Bronchial epithelial cell (primary cell): ENCODE measurements around the gene PHF19. TPM values are rescaled to one million over a fixed set of nuclear protein-coding genes. Genes with fewer than 3 reads are reported as not detected.

ENCODE experiments used
- DNase-seq: peaks from one replicate; pipeline ENCODE4 v3.0.0-alpha.2; 2010; ENCODE audit warnings: low read depth
- FAIRE-seq: peaks from 2 replicates; lab custom pipeline; 2011; peaks lifted over from hg19 to GRCh38; lab: Jason Lieb, UNC
- H3K27me3 ChIP-seq: 2 replicates; pipeline ENCODE4 v1.5.1; 2011; ENCODE audit warnings: low read length; ENCODE audit not compliant: control insufficient read depth, insufficient read depth
- H3K36me3 ChIP-seq: 2 replicates; pipeline ENCODE4 v1.5.1; 2011; ENCODE audit warnings: low read length; ENCODE audit not compliant: control insufficient read depth, insufficient read depth
- H3K4me3 ChIP-seq: 2 replicates; pipeline ENCODE4 v1.5.1; 2011; ENCODE audit warnings: mild to moderate bottlenecking, low read depth, low read length, control low read depth
- total RNA-seq: library from RNA; depleted of rRNA; stranded (reverse); fragments of >200 nt; gene quantifications from 2 replicates; pipeline ENCODE4 v1.2.1, GENCODE V29; 2014
- TF ChIP-seq, protein P1 (sequence below): IDR thresholded peaks from 2 replicates; pipeline ENCODE4 v1.5.1; 2011; ENCODE audit warnings: mild to moderate bottlenecking, moderate library complexity, low read length, control low read depth, inconsistent platforms; ENCODE audit not compliant: insufficient read depth, severe bottlenecking

Gene PHF19
- total RNA-seq, 1 donor from 2014 or later: 7.6 TPM

DNA sequence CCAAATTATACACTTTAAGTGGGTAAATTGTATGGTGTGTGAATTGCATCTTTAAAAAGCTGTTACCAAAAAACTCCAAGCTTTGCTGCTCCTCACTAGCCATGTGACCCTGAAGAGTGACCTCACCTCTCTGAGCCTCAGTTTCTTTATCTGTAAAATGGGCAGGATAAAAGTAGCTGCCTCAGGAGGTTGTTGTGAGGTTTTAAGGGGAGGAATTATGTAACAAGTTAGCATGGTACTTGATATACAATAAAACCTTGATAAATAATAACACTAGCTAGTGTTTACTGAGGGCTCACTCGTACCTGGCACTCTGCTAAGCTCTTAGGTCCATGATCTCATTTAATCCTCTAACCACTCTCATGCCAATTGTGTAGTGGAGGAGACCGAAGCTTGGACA lies 19.0 kb upstream of the PHF19 start:
- DNase-seq: no peak
- TF ChIP-seq, protein P1, sequence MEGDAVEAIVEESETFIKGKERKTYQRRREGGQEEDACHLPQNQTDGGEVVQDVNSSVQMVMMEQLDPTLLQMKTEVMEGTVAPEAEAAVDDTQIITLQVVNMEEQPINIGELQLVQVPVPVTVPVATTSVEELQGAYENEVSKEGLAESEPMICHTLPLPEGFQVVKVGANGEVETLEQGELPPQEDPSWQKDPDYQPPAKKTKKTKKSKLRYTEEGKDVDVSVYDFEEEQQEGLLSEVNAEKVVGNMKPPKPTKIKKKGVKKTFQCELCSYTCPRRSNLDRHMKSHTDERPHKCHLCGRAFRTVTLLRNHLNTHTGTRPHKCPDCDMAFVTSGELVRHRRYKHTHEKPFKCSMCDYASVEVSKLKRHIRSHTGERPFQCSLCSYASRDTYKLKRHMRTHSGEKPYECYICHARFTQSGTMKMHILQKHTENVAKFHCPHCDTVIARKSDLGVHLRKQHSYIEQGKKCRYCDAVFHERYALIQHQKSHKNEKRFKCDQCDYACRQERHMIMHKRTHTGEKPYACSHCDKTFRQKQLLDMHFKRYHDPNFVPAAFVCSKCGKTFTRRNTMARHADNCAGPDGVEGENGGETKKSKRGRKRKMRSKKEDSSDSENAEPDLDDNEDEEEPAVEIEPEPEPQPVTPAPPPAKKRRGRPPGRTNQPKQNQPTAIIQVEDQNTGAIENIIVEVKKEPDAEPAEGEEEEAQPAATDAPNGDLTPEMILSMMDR: no peak
- H3K36me3 ChIP-seq: no peaks in the 10 kb centered on the region
- no peak for FAIRE-seq
- H3K27me3 ChIP-seq: no peaks in the 10 kb centered on the region
- no peak overlapping the region for H3K4me3 ChIP-seq

DNA sequence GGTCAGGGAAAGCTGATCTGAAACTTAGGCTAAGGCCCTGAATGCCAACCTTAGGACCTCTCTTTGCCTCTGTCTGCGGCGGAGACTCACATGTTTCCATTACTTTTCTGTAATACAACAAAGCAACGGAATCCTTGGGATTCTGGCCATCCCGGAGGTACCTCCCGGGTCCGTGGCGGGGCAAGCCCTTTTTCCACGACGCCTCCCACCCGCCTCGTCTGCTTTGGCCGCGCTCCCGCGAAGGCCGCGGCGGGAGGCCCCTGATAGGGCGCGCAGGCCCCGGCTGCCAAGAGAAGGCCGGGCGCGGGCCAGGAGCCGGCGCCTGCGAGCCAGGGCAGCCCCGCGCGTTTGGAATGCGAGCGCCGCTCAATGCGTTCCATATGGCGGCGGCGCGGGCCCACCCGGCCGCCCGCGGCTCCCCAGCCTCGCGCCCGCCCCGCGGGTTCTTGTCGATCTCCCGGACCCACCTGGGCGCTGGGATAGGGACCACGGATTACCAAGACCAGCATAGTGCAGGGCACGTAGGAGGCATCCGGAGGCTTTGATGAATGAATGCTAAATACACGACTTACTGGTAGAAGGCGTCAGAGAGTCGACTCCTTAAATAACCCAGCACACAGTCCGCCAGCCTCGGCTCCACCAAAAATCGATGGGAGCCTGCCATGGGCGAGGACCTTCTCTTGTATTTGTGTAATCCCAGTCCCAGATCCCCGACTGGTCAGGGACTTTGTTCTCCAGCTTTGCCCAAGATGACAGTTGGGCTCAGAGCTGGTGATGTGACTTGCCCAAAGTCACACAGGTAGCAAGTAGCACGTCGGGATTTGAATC lies 17.5 kb upstream of the PHF19 start:
- Histone ChIP-seq H3K27me3 (no peaks in the 10 kb centered on the region), H3K4me3 (no peak overlapping the region), H3K36me3 (no peaks in the 10 kb centered on the region)
- FAIRE-seq: no peak
- TF ChIP-seq, protein P1: no peak
- DNase-seq: no peak

DNA sequence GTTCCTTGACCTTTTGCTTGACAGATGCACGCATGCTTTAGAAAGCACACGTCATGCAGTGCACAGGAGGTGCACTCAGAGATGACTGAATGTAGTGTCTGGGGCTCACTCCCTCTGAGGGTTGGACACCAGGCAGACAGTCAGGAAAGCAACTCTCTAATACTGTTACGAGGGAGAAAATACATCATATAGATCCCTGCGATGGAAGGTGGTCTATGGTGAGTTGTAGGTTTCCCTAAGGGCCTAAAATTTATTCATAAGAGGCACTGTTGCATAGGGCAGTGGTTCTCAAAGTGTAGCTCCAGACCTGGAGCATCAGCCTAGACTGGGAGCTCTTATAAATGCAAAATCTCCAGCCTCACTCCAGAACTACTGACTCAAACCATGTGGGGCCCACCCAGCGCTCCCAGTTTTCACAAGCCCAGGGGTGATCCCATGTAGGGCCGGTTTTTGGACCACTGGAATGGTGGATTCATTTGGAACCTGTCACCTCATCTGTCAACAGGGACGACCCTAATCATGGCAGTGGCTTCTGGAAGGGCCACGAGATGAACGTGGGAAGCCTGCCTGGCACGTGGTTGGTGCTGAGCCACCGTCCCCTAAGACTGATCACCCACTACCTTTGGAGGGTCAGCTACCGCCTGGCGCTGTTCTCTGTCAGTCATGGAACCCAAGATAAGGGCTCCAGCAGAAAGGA lies 16.8 kb upstream of the PHF19 start:
- no peaks in the 10 kb centered on the region for H3K27me3 ChIP-seq
- DNase-seq (no peak), FAIRE-seq (no peak)
- no peaks in the 10 kb centered on the region for H3K36me3 ChIP-seq
- TF ChIP-seq, protein P1: no peak
- no peak overlapping the region for H3K4me3 ChIP-seq

DNA sequence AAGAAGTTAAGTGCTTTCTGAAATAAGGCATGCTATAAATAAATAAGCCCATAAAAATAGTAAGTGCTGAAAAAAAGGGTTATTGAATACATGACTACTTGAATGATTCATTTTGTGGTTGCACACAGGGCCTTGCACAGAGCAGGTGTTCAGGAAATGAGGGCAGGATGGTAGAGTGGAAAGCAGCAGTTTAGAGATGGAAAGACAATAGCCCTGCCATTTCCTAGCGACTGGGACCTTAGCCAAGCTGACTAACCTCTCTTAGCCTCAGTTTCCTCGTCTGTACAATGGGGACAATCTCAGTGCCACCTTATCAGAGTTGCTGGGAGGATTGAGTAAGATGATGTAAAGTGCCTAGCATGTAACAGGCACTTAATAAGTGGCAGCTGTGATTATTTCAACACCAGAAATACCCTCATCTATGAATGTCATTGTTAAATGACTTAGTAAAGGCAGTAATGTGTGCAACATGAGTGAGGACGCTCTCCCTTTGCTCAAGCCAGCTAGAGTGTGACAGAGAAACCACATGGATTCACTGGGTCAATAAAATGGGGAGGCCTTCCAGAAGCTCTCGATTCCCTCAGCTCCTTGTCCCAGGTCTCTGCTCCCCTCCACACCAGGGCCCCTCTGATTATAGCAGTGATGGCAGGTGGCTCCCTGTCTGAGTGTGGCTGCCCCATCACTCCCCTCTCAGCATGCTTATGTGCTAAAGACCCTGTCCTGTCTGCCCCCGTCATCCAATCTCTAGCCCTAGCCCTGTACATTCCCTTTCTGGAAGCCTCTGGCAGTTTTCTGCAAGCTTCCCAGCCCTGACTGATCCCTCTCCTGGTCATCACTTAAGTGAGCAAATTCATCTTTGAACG lies 16.0 kb upstream of the PHF19 start:
- TF ChIP-seq, protein P1: no peak
- H3K4me3 ChIP-seq: no peak overlapping the region
- DNase-seq (peak; percentile 88), FAIRE-seq (no peak)
- H3K36me3 ChIP-seq: no peaks in the 10 kb centered on the region
- H3K27me3 ChIP-seq: no peaks in the 10 kb centered on the region

DNA sequence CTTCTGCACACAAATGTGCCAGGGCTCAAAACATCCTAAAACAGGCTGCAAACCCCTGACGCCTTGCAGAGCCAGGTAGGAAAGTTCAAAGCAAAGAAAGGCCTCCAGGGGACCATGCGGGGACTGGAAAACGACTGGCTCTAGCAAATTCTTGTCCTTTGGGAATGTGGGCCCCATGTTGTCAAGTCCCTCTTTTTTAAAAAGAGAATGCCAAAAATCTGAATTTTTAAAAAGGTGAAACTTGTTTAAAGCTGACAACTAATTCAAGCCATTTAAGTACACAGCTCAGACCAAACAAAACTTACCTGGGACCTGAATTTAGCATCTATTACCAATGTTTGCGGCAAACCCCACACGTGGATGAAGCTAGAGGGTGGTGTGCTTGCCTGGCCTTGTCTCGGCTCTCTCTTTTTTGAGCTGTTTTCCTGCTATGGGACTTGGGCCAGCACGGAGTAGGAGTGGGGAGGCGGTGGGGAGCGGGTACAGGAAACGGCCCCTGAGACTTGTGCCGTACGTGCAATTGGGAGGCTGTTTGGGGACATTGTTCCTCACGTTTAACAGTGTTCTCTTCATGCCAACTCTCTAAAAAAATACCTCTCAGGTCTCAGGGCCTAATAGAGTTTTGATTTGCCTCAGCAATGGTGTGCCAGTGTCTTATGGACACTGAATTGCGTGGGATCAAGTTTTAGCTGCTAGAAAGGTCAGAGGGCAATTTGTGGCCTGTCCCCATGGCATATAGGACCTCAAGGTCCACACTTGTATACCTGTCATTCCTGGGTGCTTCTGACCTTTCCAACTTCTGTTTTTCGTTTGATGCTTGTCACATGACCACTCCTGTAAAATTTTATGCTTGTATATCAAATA lies 15.1 kb upstream of the PHF19 start:
- Histone ChIP-seq H3K4me3 (no peak overlapping the region), H3K36me3 (no peaks in the 10 kb centered on the region), H3K27me3 (no peaks in the 10 kb centered on the region)
- FAIRE-seq: no peak
- TF ChIP-seq, protein P1: no peak
- DNase-seq: no peak
